ENCODE results near the gene GPR21. TPM values are rescaled to one million over a fixed set of nuclear protein-coding genes. Genes with fewer than 3 reads are reported as not detected.

Gene GPR21
- polyA plus RNA-seq, 4 donors: 0.15 TPM; not detected in 3

DNA sequence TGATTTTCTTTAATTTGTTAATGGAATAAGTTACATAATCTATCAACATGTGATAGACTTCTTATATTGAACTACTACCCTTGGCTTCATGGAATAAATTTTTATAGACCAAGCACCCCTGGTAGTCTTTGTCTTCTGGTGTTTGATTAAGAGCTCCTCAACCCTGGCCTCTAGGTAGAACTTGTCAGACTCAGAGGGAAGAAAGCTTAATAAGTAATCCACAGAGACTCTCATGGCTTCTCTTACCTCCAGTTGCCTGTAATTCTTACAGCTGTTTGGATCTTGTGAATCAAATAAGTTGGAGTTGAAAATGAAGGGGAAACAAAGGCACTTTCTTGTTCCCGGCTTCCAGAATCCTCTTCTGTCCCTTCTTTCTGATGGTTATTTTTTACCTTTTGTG lies 7.0 kb upstream of the GPR21 start:
- Histone ChIP-seq H3K9me3 (ENCODE audit: control insufficient read depth in 2 of 2, insufficient read depth in 1 of 2, low read depth in 1 of 2, low read length in 1 of 2) (no peaks in the 10 kb centered on the region), H3K4me3 (ENCODE audit: low read depth in 1 of 3, low read length in 3 of 3) (no peak overlapping the region), H3K27ac (ENCODE audit: low read depth in 1 of 3, low read length in 2 of 3) (no peak overlapping the region), H3K36me3 (ENCODE audit: control insufficient read depth in 3 of 3, insufficient read depth in 2 of 3, low read depth in 1 of 3, low read length in 3 of 3) (peaks cover 0 to 16% (median 9%) of the 10 kb centered on the region in 3 donors), H3K4me1 (ENCODE audit: control insufficient read depth in 3 of 3, insufficient read depth in 2 of 3, low read depth in 1 of 3, low read length in 2 of 3) (no peaks in the 10 kb centered on the region), H3K27me3 (ENCODE audit: control insufficient read depth in 3 of 3, insufficient read depth in 3 of 3, low read length in 3 of 3) (no peaks in the 10 kb centered on the region)
- 81 to 96% (median 96%) methylated on average over 1 of the region's 1 CpG for WGBS, 3 donors
- DNase-seq: peak in 1 of 2 donors; percentile 26
- FAIRE-seq: no peak

GRCh38 chr9:123027517-123027916 lies 6.0 kb upstream of the GPR21 start:
- Histone ChIP-seq H3K27ac (ENCODE audit: low read depth in 1 of 3, low read length in 2 of 3) (no peak overlapping the region), H3K27me3 (ENCODE audit: control insufficient read depth in 3 of 3, insufficient read depth in 3 of 3, low read length in 3 of 3) (no peaks in the 10 kb centered on the region), H3K4me1 (ENCODE audit: control insufficient read depth in 3 of 3, insufficient read depth in 2 of 3, low read depth in 1 of 3, low read length in 2 of 3) (no peaks in the 10 kb centered on the region), H3K4me3 (ENCODE audit: low read depth in 1 of 3, low read length in 3 of 3) (no peak overlapping the region), H3K9me3 (ENCODE audit: control insufficient read depth in 2 of 2, insufficient read depth in 1 of 2, low read depth in 1 of 2, low read length in 1 of 2) (no peaks in the 10 kb centered on the region), H3K36me3 (ENCODE audit: control insufficient read depth in 3 of 3, insufficient read depth in 2 of 3, low read depth in 1 of 3, low read length in 3 of 3) (peaks cover 0 to 12% (median 8%) of the 10 kb centered on the region in 3 donors)
- WGBS, 3 donors: 67 to 73% (median 69%) methylated on average over 3 of the region's 3 CpGs
- no peak for DNase-seq
- FAIRE-seq: no peak

DNA sequence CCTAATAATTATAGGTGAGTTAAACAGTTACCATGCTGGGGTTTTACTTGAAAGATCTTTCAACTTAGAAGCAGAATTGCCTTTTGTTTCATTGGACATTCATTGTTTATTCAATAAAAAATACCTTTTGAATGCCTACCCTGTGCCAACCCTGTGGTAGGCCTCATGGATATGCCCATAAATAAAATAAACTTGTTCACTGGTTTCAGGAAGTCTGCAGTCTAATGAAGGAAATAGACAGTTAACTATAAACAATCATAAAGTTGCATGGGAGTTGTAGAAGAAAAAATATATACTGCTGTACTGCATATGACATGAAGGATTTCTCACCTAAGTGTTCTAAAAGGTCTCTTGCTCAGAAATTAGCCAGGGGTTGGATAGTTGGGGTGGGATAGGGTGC lies 5.3 kb upstream of the GPR21 start:
- H3K9me3 ChIP-seq (ENCODE audit: control insufficient read depth in 2 of 2, insufficient read depth in 1 of 2, low read depth in 1 of 2, low read length in 1 of 2): no peaks in the 10 kb centered on the region
- DNase-seq (no peak), FAIRE-seq (no peak)
- H3K4me1 ChIP-seq (ENCODE audit: control insufficient read depth in 3 of 3, insufficient read depth in 2 of 3, low read depth in 1 of 3, low read length in 2 of 3): no peaks in the 10 kb centered on the region
- no peak overlapping the region for H3K4me3 ChIP-seq (ENCODE audit: low read depth in 1 of 3, low read length in 3 of 3)
- peaks cover 0 to 10% (median 8%) of the 10 kb centered on the region in 3 donors for H3K36me3 ChIP-seq (ENCODE audit: control insufficient read depth in 3 of 3, insufficient read depth in 2 of 3, low read depth in 1 of 3, low read length in 3 of 3)
- H3K27me3 ChIP-seq (ENCODE audit: control insufficient read depth in 3 of 3, insufficient read depth in 3 of 3, low read length in 3 of 3): no peaks in the 10 kb centered on the region
- H3K27ac ChIP-seq (ENCODE audit: low read depth in 1 of 3, low read length in 2 of 3): no peak overlapping the region

DNA sequence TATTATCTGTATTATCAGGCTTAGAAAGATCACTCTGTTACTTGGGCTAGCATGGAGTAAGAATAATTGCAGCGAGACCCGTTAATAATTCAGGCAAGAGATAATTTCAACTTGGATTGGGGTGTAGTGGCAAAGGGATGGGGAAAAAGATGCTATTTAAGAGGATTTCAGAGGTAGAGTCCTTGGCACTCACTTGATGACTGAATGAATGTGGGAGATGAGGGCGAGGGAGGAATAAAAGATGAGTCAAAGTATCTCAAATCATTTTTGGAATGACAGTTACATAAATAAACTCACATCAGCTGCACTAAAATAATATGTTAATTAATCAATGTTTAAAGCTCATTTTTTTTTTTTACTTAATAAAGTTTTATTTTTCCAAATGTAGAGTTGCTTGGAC lies 4.5 kb upstream of the GPR21 start:
- H3K4me3 ChIP-seq (ENCODE audit: low read depth in 1 of 3, low read length in 3 of 3): no peak overlapping the region
- no peak overlapping the region for H3K27ac ChIP-seq (ENCODE audit: low read depth in 1 of 3, low read length in 2 of 3)
- no peak for FAIRE-seq
- no peaks in the 10 kb centered on the region for H3K4me1 ChIP-seq (ENCODE audit: control insufficient read depth in 3 of 3, insufficient read depth in 2 of 3, low read depth in 1 of 3, low read length in 2 of 3)
- DNase-seq: no peak
- WGBS, 3 donors: 93 to 98% (median 97%) methylated on average over 3 of the region's 3 CpGs
- H3K36me3 ChIP-seq (ENCODE audit: control insufficient read depth in 3 of 3, insufficient read depth in 2 of 3, low read depth in 1 of 3, low read length in 3 of 3): peaks cover 0 to 12% (median 9%) of the 10 kb centered on the region in 3 donors
- H3K9me3 ChIP-seq (ENCODE audit: control insufficient read depth in 2 of 2, insufficient read depth in 1 of 2, low read depth in 1 of 2, low read length in 1 of 2): no peaks in the 10 kb centered on the region
- no peaks in the 10 kb centered on the region for H3K27me3 ChIP-seq (ENCODE audit: control insufficient read depth in 3 of 3, insufficient read depth in 3 of 3, low read length in 3 of 3)

DNA sequence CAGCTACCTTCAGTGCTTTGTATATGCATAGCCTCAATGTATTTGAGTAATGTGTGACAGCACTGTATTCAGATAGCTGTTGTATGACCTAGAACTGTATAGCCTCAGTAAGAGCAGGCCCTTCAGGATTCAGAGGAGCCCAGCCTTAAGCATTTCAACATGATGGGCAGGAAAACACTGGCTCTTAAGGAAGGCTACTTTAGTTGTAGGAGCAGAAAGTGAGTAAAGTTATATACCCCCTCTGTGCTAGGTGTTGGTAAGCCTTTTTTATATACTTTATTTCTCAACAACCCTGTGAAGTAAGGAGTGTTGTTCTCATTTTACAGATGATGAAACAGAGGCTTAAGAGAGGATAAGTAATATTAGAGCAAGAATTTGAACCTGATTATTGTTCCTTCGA lies 1.5 kb upstream of the GPR21 start:
- Histone ChIP-seq H3K9me3 (ENCODE audit: control insufficient read depth in 2 of 2, insufficient read depth in 1 of 2, low read depth in 1 of 2, low read length in 1 of 2) (no peaks in the 10 kb centered on the region), H3K36me3 (ENCODE audit: control insufficient read depth in 3 of 3, insufficient read depth in 2 of 3, low read depth in 1 of 3, low read length in 3 of 3) (peaks cover 0 to 20% (median 13%) of the 10 kb centered on the region in 3 donors), H3K27ac (ENCODE audit: low read depth in 1 of 3, low read length in 2 of 3) (no peak overlapping the region), H3K4me1 (ENCODE audit: control insufficient read depth in 3 of 3, insufficient read depth in 2 of 3, low read depth in 1 of 3, low read length in 2 of 3) (no peaks in the 10 kb centered on the region), H3K4me3 (ENCODE audit: low read depth in 1 of 3, low read length in 3 of 3) (no peak overlapping the region), H3K27me3 (ENCODE audit: control insufficient read depth in 3 of 3, insufficient read depth in 3 of 3, low read length in 3 of 3) (no peaks in the 10 kb centered on the region)
- 81 to 92% (median 84%) methylated on average over 1 of the region's 1 CpG for WGBS, 3 donors
- no peak for FAIRE-seq
- DNase-seq: no peak

GRCh38 chr9:123033864-123034601 lies 566 bp downstream of the GPR21 start:
- H3K4me1 ChIP-seq (ENCODE audit: control insufficient read depth in 3 of 3, insufficient read depth in 2 of 3, low read depth in 1 of 3, low read length in 2 of 3): no peaks in the 10 kb centered on the region
- peak overlapping the region in 1 of 3 donors; percentile 4 for H3K4me3 ChIP-seq (ENCODE audit: low read depth in 1 of 3, low read length in 3 of 3)
- peaks cover 0 to 20% (median 8%) of the 10 kb centered on the region in 3 donors for H3K36me3 ChIP-seq (ENCODE audit: control insufficient read depth in 3 of 3, insufficient read depth in 2 of 3, low read depth in 1 of 3, low read length in 3 of 3)
- H3K27ac ChIP-seq (ENCODE audit: low read depth in 1 of 3, low read length in 2 of 3): no peak overlapping the region
- DNase-seq (no peak), FAIRE-seq (no peak)
- no peaks in the 10 kb centered on the region for H3K27me3 ChIP-seq (ENCODE audit: control insufficient read depth in 3 of 3, insufficient read depth in 3 of 3, low read length in 3 of 3)
- H3K9me3 ChIP-seq (ENCODE audit: control insufficient read depth in 2 of 2, insufficient read depth in 1 of 2, low read depth in 1 of 2, low read length in 1 of 2): no peaks in the 10 kb centered on the region
- 69 to 85% (median 84%) methylated on average over 8 of the region's 8 CpGs for WGBS, 3 donors

- H3K9me3 ChIP-seq (ENCODE audit: control insufficient read depth in 2 of 2, insufficient read depth in 1 of 2, low read depth in 1 of 2, low read length in 1 of 2): no peaks in the 10 kb centered on the region
- DNase-seq: no peak
- no peak overlapping the region for H3K4me3 ChIP-seq (ENCODE audit: low read depth in 1 of 3, low read length in 3 of 3)
- H3K27me3 ChIP-seq (ENCODE audit: control insufficient read depth in 3 of 3, insufficient read depth in 3 of 3, low read length in 3 of 3): no peaks in the 10 kb centered on the region
- FAIRE-seq: no peak
- 83 to 95% (median 94%) methylated on average over 13 of the region's 13 CpGs for WGBS, 3 donors
- no peaks in the 10 kb centered on the region for H3K4me1 ChIP-seq (ENCODE audit: control insufficient read depth in 3 of 3, insufficient read depth in 2 of 3, low read depth in 1 of 3, low read length in 2 of 3)
- peaks cover 0 to 14% (median 5%) of the 10 kb centered on the region in 3 donors for H3K36me3 ChIP-seq (ENCODE audit: control insufficient read depth in 3 of 3, insufficient read depth in 2 of 3, low read depth in 1 of 3, low read length in 3 of 3)
- no peak overlapping the region for H3K27ac ChIP-seq (ENCODE audit: low read depth in 1 of 3, low read length in 2 of 3)
These were observed 1.5 kb downstream of the GPR21 start for GRCh38 chr9:123034881-123035510.

GRCh38 chr9:123035791-123036190 lies 2.3 kb downstream of the GPR21 start:
- 73 to 87% (median 78%) methylated on average over 2 of the region's 2 CpGs for WGBS, 3 donors
- Histone ChIP-seq H3K4me1 (ENCODE audit: control insufficient read depth in 3 of 3, insufficient read depth in 2 of 3, low read depth in 1 of 3, low read length in 2 of 3) (no peaks in the 10 kb centered on the region), H3K27me3 (ENCODE audit: control insufficient read depth in 3 of 3, insufficient read depth in 3 of 3, low read length in 3 of 3) (no peaks in the 10 kb centered on the region), H3K36me3 (ENCODE audit: control insufficient read depth in 3 of 3, insufficient read depth in 2 of 3, low read depth in 1 of 3, low read length in 3 of 3) (peaks cover 0 to 14% (median 5%) of the 10 kb centered on the region in 3 donors), H3K4me3 (ENCODE audit: low read depth in 1 of 3, low read length in 3 of 3) (no peak overlapping the region), H3K9me3 (ENCODE audit: control insufficient read depth in 2 of 2, insufficient read depth in 1 of 2, low read depth in 1 of 2, low read length in 1 of 2) (no peaks in the 10 kb centered on the region), H3K27ac (ENCODE audit: low read depth in 1 of 3, low read length in 2 of 3) (no peak overlapping the region)
- FAIRE-seq (no peak), DNase-seq (no peak)

Data from small intestine (tissue), 7 donors.